ENCODE data around the gene HRH1.
"Not testable (repeated sequence)": the region's sequence is repeated elsewhere in the genome, so short reads cannot be mapped to it uniquely, and the experiment has no call there.

Gene HRH1

GRCh38 chr3:11172096-11172690 lies 17.9 kb downstream of the HRH1 start:
- DNase-seq (ENCODE audit: low spot score) = no peak

- no peak for DNase-seq (ENCODE audit: low spot score)
Measured at GRCh38 chr3:11173828-11174465, 19.7 kb downstream of the HRH1 start.

GRCh38 chr3:11178421-11178820 lies 24.1 kb downstream of the HRH1 start:
- DNase-seq (ENCODE audit: low spot score) = no peak

- not testable (repeated sequence) for DNase-seq (ENCODE audit: low spot score)
Measured at GRCh38 chr3:11184328-11184969, 30.2 kb downstream of the HRH1 start.

GRCh38 chr3:11185144-11185543 lies 30.9 kb downstream of the HRH1 start:
- DNase-seq (ENCODE audit: low spot score) = no peak

GRCh38 chr3:11185564-11186317 lies 31.4 kb downstream of the HRH1 start:
- DNase-seq (ENCODE audit: low spot score) = no peak

GRCh38 chr3:11186318-11186692 lies 32.0 kb downstream of the HRH1 start:
- no peak for DNase-seq (ENCODE audit: low spot score)

GRCh38 chr3:11186771-11187191 lies 32.5 kb downstream of the HRH1 start:
- no peak for DNase-seq (ENCODE audit: low spot score)

GRCh38 chr3:11187681-11188080 lies 33.4 kb downstream of the HRH1 start:
- DNase-seq (ENCODE audit: low spot score) = no peak

- no peak for DNase-seq (ENCODE audit: low spot score)
Measured at GRCh38 chr3:11188231-11188630, 33.9 kb downstream of the HRH1 start.

- no peak for DNase-seq (ENCODE audit: low spot score)
Measured at GRCh38 chr3:11195201-11195600, 40.9 kb downstream of the HRH1 start.

- peak; percentile 11 for DNase-seq (ENCODE audit: low spot score)
Measured at GRCh38 chr3:11195721-11196332, 41.5 kb downstream of the HRH1 start.

GRCh38 chr3:11197484-11197883 lies 43.2 kb downstream of the HRH1 start:
- DNase-seq (ENCODE audit: low spot score) = no peak

GRCh38 chr3:11198070-11198469 lies 43.8 kb downstream of the HRH1 start:
- DNase-seq (ENCODE audit: low spot score) = no peak

- DNase-seq (ENCODE audit: low spot score) = no peak
Measured at GRCh38 chr3:11198495-11198894, 44.2 kb downstream of the HRH1 start.

- no peak for DNase-seq (ENCODE audit: low spot score)
Measured at GRCh38 chr3:11199902-11200845, 45.9 kb downstream of the HRH1 start.

GRCh38 chr3:11201251-11202019 lies 47.1 kb downstream of the HRH1 start:
- no peak for DNase-seq (ENCODE audit: low spot score)

GRCh38 chr3:11203961-11204360 lies 49.7 kb downstream of the HRH1 start:
- DNase-seq (ENCODE audit: low spot score) = no peak

GRCh38 chr3:11204697-11205348 lies 50.5 kb downstream of the HRH1 start:
- DNase-seq (ENCODE audit: low spot score) = no peak

GRCh38 chr3:11205881-11206280 lies 51.6 kb downstream of the HRH1 start:
- not testable (repeated sequence) for DNase-seq (ENCODE audit: low spot score)

Measured in Ammon's horn (tissue), 1 donor.